Breast epithelium (tissue), 3 donors: Measurements from ENCODE around the gene UGT3A1.

Experiments used
- CTCF ChIP-seq, 3 donors: fragments of 450-650 bp; IDR thresholded peaks; one replicate each; pipeline ENCODE4 v1.5.1; 2016 to 2017; ENCODE audit warnings: antibody characterized with exemption in 3 of 3, mild to moderate bottlenecking in 3 of 3, moderate library complexity in 3 of 3
- POLR2A ChIP-seq: fragments of 450-650 bp; IDR thresholded peaks from one replicate; pipeline ENCODE4 v1.6.1; 2016; ENCODE audit warnings: antibody characterized with exemption, mild to moderate bottlenecking, moderate library complexity
- POLR2AphosphoS5 ChIP-seq, 3 donors: sonication (generic); formaldehyde crosslinking; IDR thresholded peaks; one replicate each; pipeline ENCODE4 v1.6.1; 2017; ENCODE audit warnings: antibody characterized with exemption in 3 of 3

- TF ChIP-seq CTCF (IDR thresholded peaks at IDR 0.05) (no peak), POLR2A (no peak), POLR2AphosphoS5 (IDR thresholded peaks at IDR 0.05) (no peak)
Measured at GRCh38 chr5:36033047-36033446, 41.9 kb upstream of the UGT3A1 start.
